ENCODE data around the gene MBTPS1. TPM values are rescaled to one million over a fixed set of nuclear protein-coding genes. Genes with fewer than 3 reads are reported as not detected.

The MBTPS1 gene
- total and polyA plus RNA-seq, 4 donors = 21.1 to 65.0 (median 30.8) TPM

- TF ChIP-seq CTCF (IDR thresholded peaks at IDR 0.05; ENCODE audit: low read depth, low read length, missing input control) (no peak), GABPA (IDR thresholded peaks at IDR 0.05 in 1 of 2, conservative IDR thresholded peaks at IDR 0.05 in 1 of 2) (no peak), REST (IDR thresholded peaks at IDR 0.05) (no peak), MAX (IDR thresholded peaks at IDR 0.05) (no peak), ATF3 (IDR thresholded peaks at IDR 0.05) (no peak)
These were observed 31.5 kb downstream of the MBTPS1 start for GRCh38 chr16:84085271-84085667.

GRCh38 chr16:84084570-84085270 is 32.0 kb downstream of the MBTPS1 start:
- Histone ChIP-seq H3K27ac (ENCODE audit: low read depth in 1 of 2, low read length in 2 of 2) (no peak overlapping the region), H3K36me3 (ENCODE audit: control insufficient read depth in 4 of 4, insufficient read depth in 3 of 4, low read depth in 1 of 4, low read length in 3 of 4) (peaks cover 4 to 72% (median 51%) of the 10 kb centered on the region in 4 donors), H3K4me3 (ENCODE audit: low read depth in 1 of 3, low read length in 3 of 3) (no peak overlapping the region), H3K9me3 (ENCODE audit: control insufficient read depth in 4 of 4, low read length in 3 of 4) (no peaks in the 10 kb centered on the region), H3K4me1 (ENCODE audit: control insufficient read depth in 4 of 4, insufficient read depth in 4 of 4, low read length in 3 of 4) (no peaks in the 10 kb centered on the region), H3K9ac (ENCODE audit: low read depth in 1 of 2, low read length in 2 of 2) (no peak overlapping the region), H3K27me3 (ENCODE audit: control insufficient read depth in 4 of 4, insufficient read depth in 4 of 4, low read length in 3 of 4) (no peaks in the 10 kb centered on the region)
- peak; percentile 65 for DNase-seq (ENCODE audit: low spot score)
- peak; percentile 75 to 84 for TF ChIP-seq RAD21 (IDR thresholded peaks at IDR 0.05)
- TF ChIP-seq CTCF (IDR thresholded peaks at IDR 0.05; ENCODE audit: low read depth, low read length, missing input control) = peak; percentile 61
- no peak for TF ChIP-seq HNF4G (IDR thresholded peaks at IDR 0.05)
- no peak for TF ChIP-seq HNF4A (conservative IDR thresholded peaks at IDR 0.05)
- 57% methylated on average over 11 of the region's 11 CpGs for WGBS

More at GRCh38 chr16:84085271-84085667, 31.5 kb downstream of the MBTPS1 start:
- no peak overlapping the region for H3K27ac ChIP-seq (ENCODE audit: low read depth in 1 of 2, low read length in 2 of 2)
- no peak overlapping the region for H3K9ac ChIP-seq (ENCODE audit: low read depth in 1 of 2, low read length in 2 of 2)
- WGBS = 81% methylated on average over 8 of the region's 8 CpGs
- H3K4me3 ChIP-seq (ENCODE audit: low read depth in 1 of 3, low read length in 3 of 3) = no peak overlapping the region
- DNase-seq (ENCODE audit: low spot score) = no peak
- no peaks in the 10 kb centered on the region for H3K4me1 ChIP-seq (ENCODE audit: control insufficient read depth in 4 of 4, insufficient read depth in 4 of 4, low read length in 3 of 4)
- peaks cover 2 to 72% (median 52%) of the 10 kb centered on the region in 4 donors for H3K36me3 ChIP-seq (ENCODE audit: control insufficient read depth in 4 of 4, insufficient read depth in 3 of 4, low read depth in 1 of 4, low read length in 3 of 4)
- no peaks in the 10 kb centered on the region for H3K27me3 ChIP-seq (ENCODE audit: control insufficient read depth in 4 of 4, insufficient read depth in 4 of 4, low read length in 3 of 4)
- H3K9me3 ChIP-seq (ENCODE audit: control insufficient read depth in 4 of 4, low read length in 3 of 4) = no peaks in the 10 kb centered on the region

Data from liver (tissue), 9 donors.